ENCODE results near the gene NTN1.

DNA sequence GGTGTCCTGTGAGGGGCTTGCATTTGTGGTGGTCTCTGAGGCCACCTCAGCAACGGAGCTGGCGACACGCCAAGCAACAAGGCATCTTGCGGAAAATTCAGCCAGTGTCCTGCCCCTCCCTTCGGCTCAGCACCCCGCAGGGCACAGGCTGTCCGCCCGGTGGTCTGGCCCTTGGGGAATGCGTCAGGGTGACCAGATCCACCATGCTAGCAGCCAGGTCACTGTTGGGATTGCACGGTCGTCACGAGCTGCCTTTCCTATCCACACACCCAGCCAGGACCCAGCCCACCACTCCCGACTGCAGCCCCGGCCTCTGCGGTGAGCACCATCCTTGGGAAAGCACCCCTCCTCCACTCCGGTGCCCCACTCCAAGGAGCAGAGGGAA is 221.2 kb downstream of the NTN1 start:
- TF ChIP-seq CTCF (IDR thresholded peaks at IDR 0.05) = no peak
- no peak for TF ChIP-seq POLR2A (IDR thresholded peaks at IDR 0.05)
